Measurements from ENCODE around the gene PDCD11.

The PDCD11 gene

DNA sequence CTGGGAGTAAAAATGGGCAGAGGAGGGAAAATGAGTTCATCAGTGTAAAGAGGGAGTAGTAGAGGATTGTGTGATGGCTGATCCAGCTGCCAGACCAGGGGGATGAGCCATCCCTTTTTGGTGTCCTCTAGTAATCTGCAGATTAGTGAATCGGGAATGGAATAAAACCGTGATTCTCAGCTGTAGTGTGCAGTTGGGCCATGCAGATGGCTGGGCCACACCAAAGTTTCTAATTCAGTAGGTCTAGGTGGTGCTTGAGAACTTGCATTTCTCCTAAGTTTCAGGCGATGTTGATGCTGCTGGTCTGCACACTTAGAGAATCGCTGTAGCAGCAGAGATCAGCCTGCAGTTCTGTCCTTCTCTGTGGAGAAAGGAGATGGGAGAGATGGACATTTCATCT is 22.7 kb downstream of the PDCD11 start:
- no peak for DNase-seq (ENCODE audit: extremely low read depth, low read depth)
- no peak overlapping the region for H3K4me3 ChIP-seq (replicated peaks; ENCODE audit: low read depth, low read length)
- TF ChIP-seq, protein P1, sequence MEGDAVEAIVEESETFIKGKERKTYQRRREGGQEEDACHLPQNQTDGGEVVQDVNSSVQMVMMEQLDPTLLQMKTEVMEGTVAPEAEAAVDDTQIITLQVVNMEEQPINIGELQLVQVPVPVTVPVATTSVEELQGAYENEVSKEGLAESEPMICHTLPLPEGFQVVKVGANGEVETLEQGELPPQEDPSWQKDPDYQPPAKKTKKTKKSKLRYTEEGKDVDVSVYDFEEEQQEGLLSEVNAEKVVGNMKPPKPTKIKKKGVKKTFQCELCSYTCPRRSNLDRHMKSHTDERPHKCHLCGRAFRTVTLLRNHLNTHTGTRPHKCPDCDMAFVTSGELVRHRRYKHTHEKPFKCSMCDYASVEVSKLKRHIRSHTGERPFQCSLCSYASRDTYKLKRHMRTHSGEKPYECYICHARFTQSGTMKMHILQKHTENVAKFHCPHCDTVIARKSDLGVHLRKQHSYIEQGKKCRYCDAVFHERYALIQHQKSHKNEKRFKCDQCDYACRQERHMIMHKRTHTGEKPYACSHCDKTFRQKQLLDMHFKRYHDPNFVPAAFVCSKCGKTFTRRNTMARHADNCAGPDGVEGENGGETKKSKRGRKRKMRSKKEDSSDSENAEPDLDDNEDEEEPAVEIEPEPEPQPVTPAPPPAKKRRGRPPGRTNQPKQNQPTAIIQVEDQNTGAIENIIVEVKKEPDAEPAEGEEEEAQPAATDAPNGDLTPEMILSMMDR (IDR thresholded peaks at IDR 0.05; ENCODE audit: low read depth, low read length, missing control alignments), result no peak

DNA sequence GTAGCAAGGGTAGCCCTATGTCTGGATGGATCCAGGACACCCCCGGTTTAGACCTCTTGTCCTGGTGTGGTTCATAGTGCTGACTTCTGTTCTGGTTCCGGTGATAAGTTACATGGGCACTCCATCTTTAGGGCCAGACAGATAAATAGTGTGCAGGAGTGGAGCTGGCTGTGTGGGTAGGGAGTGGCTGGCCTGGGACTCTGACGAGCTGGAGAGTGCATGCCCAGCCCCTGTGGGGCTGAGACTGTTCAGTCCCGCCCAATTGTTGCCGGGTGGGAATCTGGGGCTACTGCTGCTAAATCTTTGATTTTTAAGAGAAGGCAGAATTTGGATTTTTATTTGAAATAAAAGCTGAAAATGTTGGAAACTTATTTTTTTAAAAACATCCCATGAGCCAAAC is 27.3 kb downstream of the PDCD11 start:
- TF ChIP-seq, protein P1 (IDR thresholded peaks at IDR 0.05; ENCODE audit: low read depth, low read length, missing control alignments), result no peak
- DNase-seq (ENCODE audit: extremely low read depth, low read depth), result no peak
- no peak overlapping the region for H3K4me3 ChIP-seq (replicated peaks; ENCODE audit: low read depth, low read length)

DNA sequence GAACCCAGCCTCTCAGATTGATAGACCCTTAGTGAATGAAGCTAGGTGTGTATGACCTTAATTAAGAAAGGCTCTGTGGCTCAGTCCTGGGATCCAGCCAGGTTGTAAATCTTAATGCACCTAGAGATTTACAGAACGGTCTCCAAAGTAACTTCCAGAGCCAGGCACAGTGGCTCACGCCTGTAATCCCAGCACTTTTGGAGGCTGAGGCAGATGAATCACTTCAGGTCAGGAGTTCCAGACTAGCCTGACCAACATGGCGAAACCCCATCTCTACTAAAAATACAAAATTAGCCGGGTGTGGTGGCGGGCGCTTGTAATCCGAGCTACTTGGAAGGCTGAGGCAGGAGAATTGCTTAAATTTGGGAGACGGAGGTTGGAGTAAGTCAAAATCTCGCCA is 31.4 kb downstream of the PDCD11 start:
- TF ChIP-seq, protein P1 (IDR thresholded peaks at IDR 0.05; ENCODE audit: low read depth, low read length, missing control alignments), result no peak
- no peak for DNase-seq (ENCODE audit: extremely low read depth, low read depth)
- H3K4me3 ChIP-seq (replicated peaks; ENCODE audit: low read depth, low read length), result no peak overlapping the region

DNA sequence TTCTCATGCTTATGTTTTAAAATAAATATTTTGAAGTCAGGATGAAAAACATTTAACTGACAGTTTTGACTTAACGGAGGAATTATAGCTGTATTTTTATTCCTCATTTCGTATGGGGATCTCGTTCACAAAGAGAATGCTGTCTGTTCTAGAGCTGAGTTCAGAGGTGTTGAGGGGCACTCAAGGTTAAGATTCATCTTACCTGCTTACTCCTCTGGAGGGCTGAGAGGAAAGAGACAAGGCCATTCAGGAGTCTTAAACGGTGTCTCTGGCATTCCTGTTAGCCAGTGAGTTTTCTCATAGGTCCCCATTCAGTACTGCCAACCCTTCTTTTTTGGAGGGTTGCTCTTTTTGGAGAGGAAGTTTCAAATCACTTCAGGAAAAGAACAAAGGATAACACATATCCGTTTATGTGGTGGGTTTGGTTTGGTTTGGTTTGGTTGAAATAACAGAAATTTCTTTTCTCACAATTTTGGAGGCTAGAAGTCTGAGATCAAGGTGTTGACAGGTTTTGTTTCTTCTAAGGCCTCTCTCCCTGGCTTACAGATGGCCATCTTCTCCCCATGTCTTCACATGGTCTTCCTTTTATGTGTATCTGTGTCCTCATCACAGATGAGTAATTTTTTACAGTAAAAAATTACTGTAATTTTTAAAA is 32.7 kb downstream of the PDCD11 start:
- no peak overlapping the region for H3K4me3 ChIP-seq (replicated peaks; ENCODE audit: low read depth, low read length)
- TF ChIP-seq, protein P1 (IDR thresholded peaks at IDR 0.05; ENCODE audit: low read depth, low read length, missing control alignments), result no peak
- DNase-seq (ENCODE audit: extremely low read depth, low read depth), result no peak

DNA sequence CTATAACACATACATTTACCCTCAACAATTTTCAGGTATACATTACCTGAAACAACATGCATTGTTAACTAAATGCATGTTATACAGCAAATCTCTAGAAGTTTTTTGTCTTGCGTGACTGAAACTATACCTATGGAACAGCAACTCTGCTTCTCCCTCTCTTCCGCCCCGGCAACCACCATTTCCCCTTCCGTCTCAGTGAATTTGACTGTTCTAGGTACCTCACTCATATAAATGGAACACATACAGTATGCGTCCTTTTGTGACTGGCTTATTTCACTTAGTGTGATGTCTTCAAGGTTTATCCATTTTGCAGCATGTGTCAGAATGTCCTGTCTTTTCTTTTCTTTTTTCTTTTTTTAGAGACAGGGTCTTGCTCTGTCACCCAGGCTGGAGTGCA is 33.2 kb downstream of the PDCD11 start:
- no peak overlapping the region for H3K4me3 ChIP-seq (replicated peaks; ENCODE audit: low read depth, low read length)
- TF ChIP-seq, protein P1 (IDR thresholded peaks at IDR 0.05; ENCODE audit: low read depth, low read length, missing control alignments), result no peak

DNA sequence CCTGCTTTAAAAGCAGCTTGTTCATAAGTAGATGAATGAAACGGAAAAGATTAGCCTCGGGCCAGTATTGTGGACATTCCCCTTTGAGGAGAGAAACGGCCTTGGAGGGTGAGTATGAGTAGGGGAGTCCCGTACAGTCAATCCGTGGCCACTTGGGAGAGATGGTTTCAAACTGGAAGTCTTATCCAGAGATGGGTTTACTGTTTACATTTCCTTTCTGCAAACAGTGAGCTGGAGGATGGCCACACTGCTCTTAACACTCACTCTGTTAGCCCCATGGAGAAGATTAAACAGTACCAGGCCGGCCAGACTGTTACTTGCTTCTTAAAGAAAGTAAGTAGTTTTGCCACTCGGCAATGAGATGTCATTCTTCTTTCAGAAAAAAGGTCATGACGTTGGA is 35.5 kb downstream of the PDCD11 start:
- no peak overlapping the region for H3K4me3 ChIP-seq (replicated peaks; ENCODE audit: low read depth, low read length)
- no peak for DNase-seq (ENCODE audit: extremely low read depth, low read depth)
- TF ChIP-seq, protein P1 (IDR thresholded peaks at IDR 0.05; ENCODE audit: low read depth, low read length, missing control alignments), result no peak

More for the DNA sequence above, 33.2 kb downstream of the PDCD11 start:
- no peak for DNase-seq (ENCODE audit: extremely low read depth, low read depth)

DNA sequence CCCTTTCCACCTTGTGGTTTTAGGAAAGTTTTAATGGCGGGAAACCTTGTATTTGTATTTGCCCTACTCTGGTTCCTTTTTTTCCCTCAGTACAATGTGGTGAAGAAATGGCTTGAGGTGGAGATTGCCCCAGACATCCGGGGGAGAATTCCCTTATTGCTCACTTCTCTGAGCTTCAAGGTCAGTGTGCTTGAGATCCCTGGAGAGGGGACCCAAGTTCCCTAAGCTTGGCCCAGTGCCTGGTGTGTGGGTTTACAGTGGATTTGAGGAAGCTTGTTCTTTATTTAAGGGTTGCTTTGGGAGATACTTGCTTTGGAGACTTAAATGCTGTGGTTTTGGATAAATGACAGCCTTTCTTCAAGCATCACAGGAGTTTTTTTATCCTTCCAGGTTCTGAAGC is 37.4 kb downstream of the PDCD11 start:
- DNase-seq (ENCODE audit: extremely low read depth, low read depth), result no peak
- H3K4me3 ChIP-seq (replicated peaks; ENCODE audit: low read depth, low read length), result no peak overlapping the region
- TF ChIP-seq, protein P1 (IDR thresholded peaks at IDR 0.05; ENCODE audit: low read depth, low read length, missing control alignments), result no peak
